Stimulated activated CD4-positive, alpha-beta T cell treated with anti-CD3 and anti-CD28 coated beads, Interleukin-1b, Interleukin-23, amount 100 ng/mL, for 48 hours (primary cell): ENCODE measurements around the gene LRMDA.

Experiments
- DNase-seq: peaks from one replicate; pipeline ENCODE4 v3.0.0-alpha.2; 2020

LRMDA gene

DNA sequence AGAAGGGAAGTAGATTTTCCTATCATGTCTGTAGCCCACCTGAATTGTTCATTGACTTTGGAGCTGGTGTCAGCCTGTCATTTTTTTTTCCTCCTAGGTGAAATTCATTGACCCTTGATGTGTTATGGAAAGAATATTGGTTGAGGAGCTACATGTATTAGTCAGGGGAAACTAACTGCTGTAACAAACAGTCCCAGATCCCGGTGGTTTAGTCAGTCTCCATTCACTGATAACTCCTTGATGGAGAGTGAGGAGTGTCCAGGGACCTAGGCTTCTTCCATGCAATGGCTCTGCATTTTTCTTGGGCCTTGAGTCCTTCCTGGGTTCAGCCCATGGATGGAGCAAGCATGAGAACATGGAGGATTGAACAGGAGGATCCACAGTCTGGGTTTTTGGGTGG, 643.2 kb downstream of the LRMDA start:
- no peak for DNase-seq

GRCh38 chr10:76080451-76080850, 649.0 kb downstream of the LRMDA start:
- DNase-seq, result no peak

- DNase-seq, result no peak
These were observed 649.6 kb downstream of the LRMDA start for GRCh38 chr10:76080991-76081390.

DNA sequence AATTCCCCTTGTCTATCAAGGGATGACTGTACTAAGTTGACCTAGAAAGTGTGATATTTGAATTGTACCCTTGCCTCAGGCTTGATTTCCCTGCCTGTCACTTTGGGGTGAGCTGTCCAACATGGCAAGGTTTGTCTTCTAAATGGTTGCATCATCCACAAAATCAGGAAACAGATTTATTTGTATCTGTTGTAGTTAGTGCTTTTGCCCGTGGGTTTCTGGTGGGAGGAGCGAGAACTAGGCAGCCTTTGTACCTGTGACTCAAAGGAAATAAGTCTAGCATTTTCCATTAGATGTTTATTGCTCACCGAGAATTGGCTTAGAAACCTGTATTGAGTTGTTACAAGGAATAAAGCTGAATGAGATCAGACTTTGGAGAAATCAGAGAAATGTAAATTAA, 650.8 kb downstream of the LRMDA start:
- peak; percentile 9 for DNase-seq

DNA sequence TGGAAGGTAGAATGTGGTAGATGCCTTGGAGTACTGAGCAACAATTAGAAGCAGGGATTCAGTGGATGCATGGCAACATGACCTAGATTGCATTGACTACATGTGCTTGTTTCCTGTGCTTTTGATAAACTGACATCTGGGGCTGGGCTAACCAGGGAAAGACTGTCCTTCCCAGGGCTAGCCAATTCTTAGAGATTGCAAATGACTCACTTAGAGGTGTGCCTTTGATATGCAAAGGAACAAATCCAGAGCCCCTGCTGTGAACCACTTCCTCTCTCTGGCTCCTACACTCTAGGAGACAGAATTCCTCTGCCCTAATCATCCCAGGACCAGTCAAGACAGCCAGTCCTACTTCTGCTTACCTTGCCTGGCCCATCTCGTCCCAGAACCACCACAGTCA, 651.5 kb downstream of the LRMDA start:
- DNase-seq, result no peak

DNA sequence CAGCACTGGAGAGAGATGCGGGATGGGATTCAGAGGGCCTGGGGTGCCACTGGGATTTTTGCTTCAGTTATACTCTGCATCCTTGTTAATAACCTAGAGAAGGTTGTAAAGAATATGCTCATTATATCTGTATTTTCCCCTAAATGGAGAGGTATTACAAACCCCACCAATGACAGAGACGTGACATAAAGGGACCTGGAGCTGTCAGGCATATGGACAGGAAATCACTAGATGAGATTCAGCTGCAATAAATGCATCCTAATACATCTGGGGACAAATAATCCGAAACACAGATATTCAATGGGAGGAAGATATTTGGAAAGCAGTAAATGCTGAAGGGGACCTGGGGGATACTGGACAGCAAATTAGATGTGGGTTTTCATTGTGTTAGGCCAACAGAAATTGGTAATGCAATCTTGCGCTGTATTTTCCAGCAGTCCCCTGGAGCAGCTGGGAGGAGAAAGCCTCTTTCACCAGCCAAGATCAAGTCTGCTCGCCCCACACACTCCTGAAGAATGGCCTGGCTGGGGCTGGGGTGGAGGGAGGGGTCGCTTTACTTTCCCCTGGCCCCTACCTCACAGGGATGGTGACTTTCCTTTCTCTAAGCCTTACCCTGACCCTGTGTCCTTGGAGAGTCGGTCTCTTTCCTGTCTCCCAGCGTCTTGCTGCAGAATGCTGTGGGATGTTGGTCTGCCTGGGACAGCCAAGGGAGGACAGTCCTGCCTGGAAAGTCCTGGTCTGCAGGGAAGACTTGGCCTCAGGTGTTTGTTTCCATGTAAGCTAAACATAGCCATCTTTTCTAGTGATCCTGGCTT, 653.8 kb downstream of the LRMDA start:
- DNase-seq, result no peak

DNA sequence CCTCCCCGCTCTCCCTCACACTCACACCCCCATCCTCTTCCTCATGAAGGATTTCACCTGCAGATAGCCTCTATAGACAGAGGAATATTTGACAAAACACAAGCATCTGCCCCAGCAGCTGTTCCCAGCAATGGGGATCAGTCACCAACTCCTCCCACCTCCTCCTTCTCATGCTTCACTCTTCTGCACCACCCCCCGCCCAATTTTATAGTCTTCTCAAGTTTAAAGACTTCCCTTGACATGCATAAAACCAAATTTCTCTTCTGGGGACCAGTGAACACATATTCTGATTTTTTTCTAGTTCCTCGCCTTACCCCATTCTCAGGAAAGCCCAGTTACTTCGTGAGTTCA, 654.4 kb downstream of the LRMDA start:
- DNase-seq, result no peak

- DNase-seq, result no peak
These were observed 654.8 kb downstream of the LRMDA start for GRCh38 chr10:76086170-76086760.

DNA sequence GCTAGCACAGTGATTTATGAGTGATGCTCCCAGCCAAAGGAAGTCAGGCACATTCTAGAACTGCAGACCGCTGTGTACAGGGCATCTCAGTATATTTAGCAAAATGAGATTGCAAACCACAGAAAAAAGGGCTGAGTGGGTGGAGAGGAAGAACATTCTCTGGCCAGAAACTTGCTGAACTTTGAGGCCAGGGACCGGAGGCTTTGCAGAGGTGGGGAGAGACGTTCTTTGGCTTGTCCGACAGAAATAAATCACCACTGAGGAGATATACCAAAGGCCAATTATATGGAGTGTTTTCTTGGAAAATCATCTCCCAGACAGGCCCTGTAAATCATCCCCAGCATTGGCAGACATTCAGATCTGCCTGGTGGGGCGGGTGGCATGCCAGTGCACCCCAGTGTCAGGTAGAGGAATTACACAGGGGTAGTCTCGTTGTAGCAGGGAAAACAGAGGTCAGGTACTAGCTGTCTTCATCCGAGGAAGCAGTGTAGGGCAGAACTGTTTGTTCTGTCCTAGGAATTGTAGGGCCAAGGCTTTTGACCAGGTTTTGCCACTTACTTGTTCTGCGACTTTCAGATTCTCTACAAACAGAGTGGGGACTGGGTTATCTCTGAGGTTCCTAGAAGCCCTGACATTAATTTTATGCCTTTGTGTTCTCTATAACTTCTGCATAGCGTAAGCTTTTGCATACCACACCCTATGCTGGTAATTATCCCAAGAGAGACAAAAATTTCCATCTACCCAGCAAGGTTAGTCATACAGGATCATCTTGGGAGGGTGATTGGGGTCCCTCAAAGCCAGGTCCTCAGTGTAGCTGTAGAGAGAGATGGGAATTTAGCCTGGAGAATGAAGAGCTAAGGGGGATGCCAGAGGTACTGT, 655.6 kb downstream of the LRMDA start:
- DNase-seq, result no peak

DNA sequence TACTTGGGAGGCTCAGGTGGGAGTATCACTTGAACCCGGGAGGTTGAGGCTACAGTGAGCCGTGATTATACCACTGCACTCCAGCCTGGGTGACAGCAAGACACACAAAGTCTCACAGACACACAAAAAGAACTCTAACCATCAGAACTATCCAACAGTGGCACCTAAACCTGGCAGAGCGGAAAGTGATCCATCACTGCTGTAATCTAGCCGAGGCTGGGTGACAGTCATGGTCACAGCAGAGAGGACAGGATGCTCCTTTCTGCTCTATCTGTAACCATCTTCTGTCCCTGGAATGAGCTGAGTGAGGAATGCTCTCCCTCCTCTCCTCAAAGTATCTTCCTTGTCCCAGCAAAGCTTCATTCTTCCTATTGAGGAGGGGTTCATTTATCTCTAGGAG, 656.6 kb downstream of the LRMDA start:
- DNase-seq, result no peak

DNA sequence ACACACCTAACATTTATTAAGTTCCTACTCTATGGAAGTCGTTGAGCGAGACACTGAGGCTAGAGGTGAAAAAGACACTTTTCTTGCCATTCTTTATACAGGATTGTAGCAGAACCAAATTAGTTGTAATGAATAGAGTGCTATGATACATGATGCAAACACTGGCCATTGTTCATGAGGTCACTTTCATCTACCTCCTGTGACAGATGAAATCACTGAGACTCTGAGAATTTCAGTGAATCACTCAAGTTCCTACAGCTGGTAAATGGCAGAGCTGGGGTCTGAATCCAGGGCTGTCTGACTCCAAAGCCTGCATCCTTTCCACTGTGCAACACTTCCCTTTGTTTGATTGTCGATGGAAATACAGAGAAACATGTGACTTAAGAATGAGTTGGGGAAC, 657.6 kb downstream of the LRMDA start:
- DNase-seq, result no peak

GRCh38 chr10:76089556-76090180, 658.2 kb downstream of the LRMDA start:
- DNase-seq, result no peak

GRCh38 chr10:76091926-76092325, 660.5 kb downstream of the LRMDA start:
- DNase-seq, result no peak

DNA sequence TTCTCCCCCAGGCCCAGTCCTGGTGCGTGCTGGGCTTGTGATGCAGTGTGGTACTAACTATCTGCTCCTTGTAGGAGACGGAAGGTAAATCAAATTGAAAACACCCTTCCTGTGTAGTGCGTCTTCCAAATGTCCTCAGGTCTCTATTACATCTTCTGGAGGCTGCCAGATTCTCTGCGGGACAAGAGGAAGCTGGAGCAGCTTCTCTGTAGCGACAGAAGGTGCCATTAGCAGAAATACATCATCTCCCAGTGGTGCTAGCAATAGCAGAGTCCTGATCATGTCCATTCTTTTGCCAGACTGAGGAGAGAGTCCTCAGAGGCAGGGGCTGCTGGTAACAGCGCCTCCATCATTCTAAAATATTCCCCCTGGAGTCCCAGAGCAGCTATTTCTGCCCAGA, 675.2 kb downstream of the LRMDA start:
- no peak for DNase-seq

DNA sequence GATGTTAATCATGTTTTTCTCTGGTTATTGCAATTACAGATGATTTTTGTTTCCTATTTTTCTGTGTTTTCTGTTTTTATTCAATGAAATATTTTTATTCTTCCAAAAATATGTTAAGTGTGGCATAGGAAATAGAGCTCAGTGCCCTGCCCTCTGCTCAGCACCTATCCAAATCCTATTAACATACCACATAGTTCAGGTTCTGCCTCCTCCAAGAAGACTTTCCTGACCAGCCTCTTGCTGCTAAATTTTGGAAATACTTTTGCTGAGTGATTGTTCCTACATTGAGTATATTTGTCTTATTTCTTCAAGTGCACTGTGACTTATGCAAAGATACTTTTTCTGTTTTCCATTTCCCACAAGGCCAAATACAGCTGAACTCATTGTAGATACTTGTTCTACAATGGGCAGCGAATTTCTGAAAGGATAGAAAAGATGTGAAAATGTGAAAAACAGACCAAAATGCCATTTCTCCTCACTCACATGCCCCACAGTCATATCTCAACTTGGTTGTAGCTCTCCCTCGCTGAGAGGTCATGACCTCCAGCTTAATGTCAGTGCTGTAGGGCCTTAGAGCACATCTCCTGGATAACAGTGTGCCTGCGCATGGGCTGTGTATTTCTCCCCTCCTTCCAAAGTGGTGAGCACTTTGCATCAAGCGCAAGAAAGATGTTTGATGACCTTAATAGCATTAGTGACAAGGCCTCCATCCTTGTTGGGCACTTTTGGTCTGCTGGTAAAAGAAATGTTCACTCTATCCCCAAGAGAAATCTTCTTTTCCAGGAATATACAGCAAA, 677.3 kb downstream of the LRMDA start:
- no peak for DNase-seq

DNA sequence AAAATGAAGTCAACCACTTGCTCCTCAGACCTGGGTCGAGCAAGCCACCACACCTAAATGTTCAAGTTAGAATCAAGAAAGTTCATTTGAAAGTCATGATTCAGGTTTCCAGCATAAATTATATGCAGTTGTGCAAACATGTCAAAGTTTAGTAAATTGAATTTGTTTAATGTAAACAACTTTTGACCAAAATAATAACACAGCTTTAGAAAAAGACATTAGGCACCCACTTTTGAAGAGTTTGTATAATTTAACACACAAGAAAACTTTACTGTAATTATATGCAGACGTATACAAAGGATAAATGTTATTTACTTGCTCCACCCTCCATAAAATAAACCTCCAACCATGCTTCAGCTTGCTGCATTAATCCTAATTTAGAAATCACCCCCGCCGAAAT, 680.0 kb downstream of the LRMDA start:
- no peak for DNase-seq

DNA sequence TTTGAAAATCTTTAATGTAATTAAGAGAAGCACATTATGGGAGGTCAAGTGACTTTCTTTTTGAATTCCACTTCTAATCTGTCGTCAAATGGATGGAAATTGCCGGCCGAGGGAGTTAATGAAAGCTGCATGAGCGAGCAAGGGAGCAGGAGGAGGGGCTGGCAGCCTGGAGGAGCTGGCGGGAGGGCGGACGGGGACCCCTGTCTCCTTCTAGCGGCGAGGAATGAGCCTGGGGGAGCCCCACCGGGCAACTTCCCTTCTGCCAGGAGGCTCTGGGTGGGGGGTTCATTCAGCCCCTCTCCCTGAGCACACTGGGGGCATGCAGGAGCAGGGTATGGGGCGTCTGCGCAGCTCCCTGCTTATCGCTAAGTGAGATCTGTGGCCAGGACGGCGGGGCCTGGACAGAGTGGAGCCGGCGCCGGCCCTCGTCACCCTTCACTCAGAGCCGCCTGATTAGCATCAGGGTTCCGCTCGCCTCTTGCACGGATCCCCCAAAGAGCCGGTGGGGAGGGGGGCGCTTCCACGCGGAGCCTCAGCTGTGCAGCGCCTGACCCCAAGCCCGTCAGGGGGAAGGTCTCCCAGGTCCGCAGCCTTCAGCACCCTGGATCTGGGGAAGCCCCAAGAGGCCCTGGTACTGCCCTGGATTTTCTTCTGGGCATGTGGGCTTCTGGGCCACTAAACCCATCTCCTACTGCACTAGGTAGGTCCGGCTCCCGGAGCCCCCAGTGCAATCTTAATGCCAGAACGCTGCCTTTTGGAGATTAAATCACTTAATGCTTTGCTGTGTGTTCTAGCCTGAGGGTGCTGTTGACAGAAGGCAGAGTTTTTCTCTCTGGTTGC, 680.8 kb downstream of the LRMDA start:
- no peak for DNase-seq

DNA sequence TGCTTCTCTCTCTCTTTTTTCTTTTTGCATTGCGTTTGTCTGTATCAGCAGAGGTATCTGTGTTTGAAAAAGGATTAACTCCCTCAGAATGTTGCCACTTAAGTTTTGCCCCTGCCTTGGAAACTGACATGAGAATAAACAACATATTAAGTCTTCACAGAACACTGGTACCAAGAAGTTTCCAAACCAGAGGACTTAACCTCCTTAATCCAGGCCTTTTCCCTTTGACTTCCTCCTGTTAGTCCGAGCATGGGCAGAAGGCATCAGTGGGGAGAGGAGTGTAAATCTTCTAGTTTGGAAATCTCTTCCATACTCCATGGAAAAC, 681.4 kb downstream of the LRMDA start:
- DNase-seq, result no peak

DNA sequence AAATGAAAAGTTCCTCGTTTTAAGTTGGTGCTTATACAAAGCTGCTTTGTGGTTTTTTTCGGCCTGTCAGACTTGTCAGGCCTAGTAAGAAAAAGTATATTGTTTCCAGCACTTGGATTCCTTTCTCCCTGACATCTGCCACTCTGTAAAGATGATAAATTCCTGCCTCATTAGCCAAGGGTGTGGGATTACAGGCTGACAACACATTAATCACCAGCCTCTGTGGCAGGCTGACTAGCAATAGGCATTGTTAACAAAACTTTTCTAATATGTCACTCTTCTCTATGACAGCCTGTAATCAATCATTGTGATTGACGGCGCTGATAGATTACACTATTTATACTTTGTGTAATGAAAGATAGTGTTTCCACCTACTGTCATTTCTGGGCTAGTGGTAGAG, 682.5 kb downstream of the LRMDA start:
- DNase-seq, result no peak

GRCh38 chr10:76114581-76115001, 683.2 kb downstream of the LRMDA start:
- DNase-seq, result no peak

DNA sequence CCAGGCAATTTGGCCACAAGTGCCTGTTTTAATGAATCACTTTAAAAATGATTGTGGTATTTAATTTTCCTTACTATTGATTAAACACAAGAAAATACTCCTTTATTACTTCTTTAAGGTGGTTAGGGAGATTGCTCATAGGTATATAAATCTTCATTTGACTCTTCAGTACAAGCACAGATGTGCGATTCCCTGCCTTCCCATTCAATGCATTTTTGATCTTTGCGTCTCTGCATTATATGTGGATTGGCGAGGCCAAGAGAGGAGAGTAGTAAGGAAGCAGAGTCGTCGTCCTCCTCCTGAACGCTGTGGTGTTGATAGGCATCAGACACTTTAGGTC, 683.7 kb downstream of the LRMDA start:
- DNase-seq, result no peak
